Naive thymus-derived CD4-positive, alpha-beta T cell (primary cell): ENCODE results near the gene TSKU. TPM values are rescaled to one million over a fixed set of nuclear protein-coding genes. Genes with fewer than 3 reads are reported as not detected.

Experiments
- polyA plus RNA-seq, 2 donors: library from polyadenylated mRNA; unstranded; fragments of 300-500 nt; fragmentation: Illumina TruSeq; gene quantifications; one replicate each; pipeline ENCODE4 v1.2.3, GENCODE V29; 2021
- total RNA-seq, 6 experiments: library from RNA in 5 of 6; stranded (reverse) in 5 of 6; gene quantifications; 1 replicate in 5 of 6; 2 replicates in 1 of 6; pipeline ENCODE4 v1.2.3 and lab custom pipeline; 2021 to 2026

TSKU gene
- total and polyA plus RNA-seq, 7 experiments from 2014 or later = 0.13 to 1.5 TPM; not detected in 5

Other genes with a start within 250 kb of the TSKU start
- 1 to 10 TPM in 1 of 5 experiments, under 1 TPM in 3, not detected in 1; 0.08 to 4.5 (median 0.61) TPM for gene LRRC32, start 112.6 kb upstream of the TSKU start, total RNA-seq
- gene LRRC32, start 112.6 kb upstream of the TSKU start, polyA plus RNA-seq = not detected
- 10 to 100 TPM in 2 of 5 experiments, 1 to 10 TPM in 3; 4.7 to 15.2 (median 9.0) TPM for gene ACER3, start 77.6 kb downstream of the TSKU start, total RNA-seq
- 1 to 10 TPM; 6.0 to 9.7 TPM for gene ACER3, start 77.6 kb downstream of the TSKU start, polyA plus RNA-seq